Upper lobe of right lung (tissue), 1 donor: ENCODE data around the gene PRRT2. TPM values are rescaled to one million over a fixed set of nuclear protein-coding genes. Genes with fewer than 3 reads are reported as not detected.
A peak's percentile ranks its signal among the peaks of the same experiment; 100 is the strongest.
"Not testable (repeated sequence)": the region's sequence is repeated elsewhere in the genome, so short reads cannot be mapped to it uniquely, and the experiment has no call there.

Experiments used
- ATAC-seq: fragments of 200-7000 bp; cut with Tn5 transposase; one replicate; pipeline ENCODE4 v1.9.1; 2020; ENCODE audit warnings: mild to moderate bottlenecking, moderate library complexity
- DNase-seq: peaks from one replicate; pipeline ENCODE4 v3.0.0-alpha.2; 2020
- H3K27ac ChIP-seq: fragments of 200-600 bp; one replicate; pipeline ENCODE4 v1.8.0; 2022
- H3K27me3 ChIP-seq: fragments of 200-600 bp; one replicate; pipeline ENCODE4 v1.8.0; 2022; ENCODE audit warnings: mild to moderate bottlenecking
- H3K36me3 ChIP-seq: fragments of 200-600 bp; one replicate; pipeline ENCODE4 v1.8.0; 2022
- H3K4me1 ChIP-seq: fragments of 200-600 bp; one replicate; pipeline ENCODE4 v1.8.0; 2022
- H3K4me3 ChIP-seq: fragments of 200-600 bp; one replicate; pipeline ENCODE4 v1.8.0; 2022; ENCODE audit warnings: mild to moderate bottlenecking
- H3K9me3 ChIP-seq: fragments of 200-600 bp; one replicate; pipeline ENCODE4 v1.8.0; 2022
- CTCF ChIP-seq: fragments of 200-600 bp; IDR thresholded peaks from one replicate; pipeline ENCODE4 v1.8.0; 2022; ENCODE audit warnings: antibody characterized with exemption
- intact Hi-C: fragments of 100-400 bp; cut with DNase I; formaldehyde crosslinking; loops from one replicate; pipeline ENCODE4 v1.11.0; 2022
- total RNA-seq: library from RNA; stranded (reverse); fragmentation: NEBNext Ultra II Directional; extraction: Animal tissue kit (Norgen Biotek cat#: 25700); gene quantifications from one replicate; pipeline ENCODE4 v1.2.1, GENCODE V29; 2021
- donor health status: DM: no; HTN: yes; CAD: no; lungs with severe emphysema.

Gene PRRT2
- total RNA-seq, 1 donor from 2014 or later: 2.7 TPM

GRCh38 chr16:29790183-29790948 lies 21.6 kb upstream of the PRRT2 start, which contains the start of gene KIF22:
KIF22 (plus strand) TSS chr16:29790751; CDS start chr16:29790760, 9 bp downstream.
- H3K4me3 ChIP-seq: peak within 1 kb of the TSS; percentile 93
- intact Hi-C loops: no loop called here
- H3K4me1 ChIP-seq: peaks cover 17% of the 10 kb centered on the region
- peak; percentile 99 for ATAC-seq
- no peaks in the 10 kb centered on the region for H3K27me3 ChIP-seq
- peak; percentile 76 for TF ChIP-seq CTCF
- peak within 1 kb of the TSS; percentile 92 for H3K27ac ChIP-seq
- H3K36me3 ChIP-seq: no peaks in the 10 kb centered on the region
- H3K9me3 ChIP-seq: no peaks in the 10 kb centered on the region
- peak; percentile 100 for DNase-seq

- Histone ChIP-seq H3K27me3 (no peaks in the 10 kb centered on the region), H3K36me3 (no peaks in the 10 kb centered on the region), H3K4me1 (peaks cover 14% of the 10 kb centered on the region), H3K9me3 (no peaks in the 10 kb centered on the region), H3K4me3 (peak overlapping the region; percentile 93), H3K27ac (peak overlapping the region; percentile 92)
- DNase-seq (no peak), ATAC-seq (no peak)
- intact Hi-C loops: no loop called here
- no peak for TF ChIP-seq CTCF
Measured at GRCh38 chr16:29790949-29791844, 20.8 kb upstream of the PRRT2 start.

GRCh38 chr16:29791845-29792807 lies 19.9 kb upstream of the PRRT2 start:
- no peak for TF ChIP-seq CTCF
- no peak for ATAC-seq
- Histone ChIP-seq H3K36me3 (peaks cover 4% of the 10 kb centered on the region), H3K4me1 (peaks cover 14% of the 10 kb centered on the region), H3K9me3 (no peaks in the 10 kb centered on the region), H3K27me3 (no peaks in the 10 kb centered on the region), H3K27ac (no peak overlapping the region), H3K4me3 (no peak overlapping the region)
- DNase-seq: no peak
- intact Hi-C loops: no loop called here

- ATAC-seq, H3K27ac ChIP-seq, H3K4me3 ChIP-seq, H3K27me3 ChIP-seq, DNase-seq, H3K9me3 ChIP-seq, intact Hi-C loops: not testable (repeated sequence)
- peaks cover 13% of the 10 kb centered on the region for H3K36me3 ChIP-seq
- H3K4me1 ChIP-seq: peaks cover 14% of the 10 kb centered on the region
Measured at GRCh38 chr16:29793153-29793552, 18.8 kb upstream of the PRRT2 start.

GRCh38 chr16:29794231-29794710 lies 17.7 kb upstream of the PRRT2 start:
- no peaks in the 10 kb centered on the region for H3K27me3 ChIP-seq
- peaks cover 23% of the 10 kb centered on the region for H3K36me3 ChIP-seq
- H3K4me1 ChIP-seq: peaks cover 14% of the 10 kb centered on the region
- intact Hi-C loops: no loop called here
- no peak for TF ChIP-seq CTCF
- H3K9me3 ChIP-seq: no peaks in the 10 kb centered on the region
- no peak for DNase-seq
- H3K4me3 ChIP-seq: no peak overlapping the region
- ATAC-seq: no peak
- no peak overlapping the region for H3K27ac ChIP-seq
